ENCODE measurements around the gene NUP214.
"Not testable (repeated sequence)": the region's sequence is repeated elsewhere in the genome, so short reads cannot be mapped to it uniquely, and the experiment has no call there.

The NUP214 gene

GRCh38 chr9:131258698-131259431 is 133.5 kb downstream of the NUP214 start:
- Mint-ChIP-seq H3K27ac (no peak overlapping the region), H3K4me1 (peaks cover 33% of the 10 kb centered on the region), H3K9me3 (no peaks in the 10 kb centered on the region), H3K4me3 (no peak overlapping the region), H3K27me3 (ENCODE audit: low read depth, poor library complexity) (peaks cover 8% of the 10 kb centered on the region), H3K36me3 (ENCODE audit: low read depth) (peaks cover 8% of the 10 kb centered on the region)
- no peak for TF ChIP-seq CTCF (IDR thresholded peaks at IDR 0.05)
- DNase-seq = no peak

- no peak for TF ChIP-seq CTCF (IDR thresholded peaks at IDR 0.05)
- Mint-ChIP-seq H3K27me3 (ENCODE audit: low read depth, poor library complexity) (peaks cover 8% of the 10 kb centered on the region), H3K36me3 (ENCODE audit: low read depth) (peaks cover 8% of the 10 kb centered on the region), H3K9me3 (no peaks in the 10 kb centered on the region), H3K4me3 (no peak overlapping the region), H3K4me1 (peaks cover 34% of the 10 kb centered on the region), H3K27ac (no peak overlapping the region)
- no peak for DNase-seq
Measured at GRCh38 chr9:131259432-131259898, 134.1 kb downstream of the NUP214 start.

GRCh38 chr9:131259916-131260597 is 134.7 kb downstream of the NUP214 start:
- H3K4me3 Mint-ChIP-seq = no peak overlapping the region
- no peak for TF ChIP-seq CTCF (IDR thresholded peaks at IDR 0.05)
- peaks cover 11% of the 10 kb centered on the region for H3K27me3 Mint-ChIP-seq (ENCODE audit: low read depth, poor library complexity)
- no peaks in the 10 kb centered on the region for H3K9me3 Mint-ChIP-seq
- H3K36me3 Mint-ChIP-seq (ENCODE audit: low read depth) = peaks cover 8% of the 10 kb centered on the region
- DNase-seq = no peak
- H3K27ac Mint-ChIP-seq = no peak overlapping the region
- H3K4me1 Mint-ChIP-seq = peaks cover 36% of the 10 kb centered on the region

GRCh38 chr9:131260751-131261452 is 135.5 kb downstream of the NUP214 start:
- Mint-ChIP-seq H3K27ac (no peak overlapping the region), H3K4me1 (peaks cover 35% of the 10 kb centered on the region), H3K36me3 (ENCODE audit: low read depth) (peaks cover 8% of the 10 kb centered on the region), H3K4me3 (no peak overlapping the region), H3K27me3 (ENCODE audit: low read depth, poor library complexity) (peaks cover 11% of the 10 kb centered on the region), H3K9me3 (no peaks in the 10 kb centered on the region)
- TF ChIP-seq CTCF (IDR thresholded peaks at IDR 0.05) = no peak
- DNase-seq = no peak

- Mint-ChIP-seq H3K9me3 (no peaks in the 10 kb centered on the region), H3K4me1 (peaks cover 45% of the 10 kb centered on the region), H3K36me3 (ENCODE audit: low read depth) (peaks cover 8% of the 10 kb centered on the region), H3K27me3 (ENCODE audit: low read depth, poor library complexity) (peaks cover 11% of the 10 kb centered on the region), H3K4me3 (no peak overlapping the region), H3K27ac (no peak overlapping the region)
- DNase-seq = no peak
- TF ChIP-seq CTCF (IDR thresholded peaks at IDR 0.05) = no peak
Measured at GRCh38 chr9:131262327-131263032, 137.1 kb downstream of the NUP214 start.

- H3K27me3 Mint-ChIP-seq (ENCODE audit: low read depth, poor library complexity); H3K4me3 Mint-ChIP-seq; H3K9me3 Mint-ChIP-seq; DNase-seq; H3K36me3 Mint-ChIP-seq (ENCODE audit: low read depth); H3K27ac Mint-ChIP-seq: not testable (repeated sequence)
- H3K4me1 Mint-ChIP-seq = peaks cover 42% of the 10 kb centered on the region
Measured at GRCh38 chr9:131263033-131263343, 137.6 kb downstream of the NUP214 start.

Data from nephron progenitor cell (in vitro differentiated cells).